Measurements from ENCODE around the gene ARID1B. TPM values are rescaled to one million over a fixed set of nuclear protein-coding genes. Genes with fewer than 3 reads are reported as not detected.

ARID1B gene
- total RNA-seq, 4 donors from 2014 or later: 87.1 to 194 (median 115) TPM

DNA sequence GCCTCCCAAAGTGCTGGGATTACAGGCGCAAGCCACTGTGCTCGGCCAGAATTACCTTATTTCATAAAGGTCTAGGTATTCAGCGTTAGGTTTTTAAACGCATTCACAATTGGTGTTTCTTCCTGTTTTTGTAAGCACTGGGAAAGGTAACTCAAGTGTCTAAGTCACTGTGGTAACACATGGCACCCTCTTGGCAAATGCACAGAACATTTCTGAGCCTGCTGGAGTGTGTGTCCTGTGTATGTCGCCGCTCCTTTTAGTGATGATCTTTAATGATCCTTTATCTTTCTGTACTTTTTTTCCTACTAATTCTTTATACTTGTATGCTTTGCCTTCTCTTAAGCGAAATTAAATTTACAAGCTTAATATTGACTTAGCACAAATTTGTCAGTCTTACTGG, 263.0 kb downstream of the ARID1B start:
- DNase-seq: no peak
- no peaks in the 10 kb centered on the region for H3K36me3 ChIP-seq
- 97 to 100% methylated on average over 6 to 7 of the region's 7 CpGs for WGBS, 2 donors (ENCODE audit: low coverage in 1 of 2)
- H3K27me3 ChIP-seq: no peaks in the 10 kb centered on the region
- no peak overlapping the region for H3K4me3 ChIP-seq
- TF ChIP-seq POLR2AphosphoS5 (IDR thresholded peaks at IDR 0.05) (no peak), POLR2A (IDR thresholded peaks at IDR 0.05) (no peak), EP300 (IDR thresholded peaks at IDR 0.05; ENCODE audit: low read depth) (no peak)
- TF ChIP-seq, protein P1, sequence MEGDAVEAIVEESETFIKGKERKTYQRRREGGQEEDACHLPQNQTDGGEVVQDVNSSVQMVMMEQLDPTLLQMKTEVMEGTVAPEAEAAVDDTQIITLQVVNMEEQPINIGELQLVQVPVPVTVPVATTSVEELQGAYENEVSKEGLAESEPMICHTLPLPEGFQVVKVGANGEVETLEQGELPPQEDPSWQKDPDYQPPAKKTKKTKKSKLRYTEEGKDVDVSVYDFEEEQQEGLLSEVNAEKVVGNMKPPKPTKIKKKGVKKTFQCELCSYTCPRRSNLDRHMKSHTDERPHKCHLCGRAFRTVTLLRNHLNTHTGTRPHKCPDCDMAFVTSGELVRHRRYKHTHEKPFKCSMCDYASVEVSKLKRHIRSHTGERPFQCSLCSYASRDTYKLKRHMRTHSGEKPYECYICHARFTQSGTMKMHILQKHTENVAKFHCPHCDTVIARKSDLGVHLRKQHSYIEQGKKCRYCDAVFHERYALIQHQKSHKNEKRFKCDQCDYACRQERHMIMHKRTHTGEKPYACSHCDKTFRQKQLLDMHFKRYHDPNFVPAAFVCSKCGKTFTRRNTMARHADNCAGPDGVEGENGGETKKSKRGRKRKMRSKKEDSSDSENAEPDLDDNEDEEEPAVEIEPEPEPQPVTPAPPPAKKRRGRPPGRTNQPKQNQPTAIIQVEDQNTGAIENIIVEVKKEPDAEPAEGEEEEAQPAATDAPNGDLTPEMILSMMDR (IDR thresholded peaks at IDR 0.05): no peak
- H3K27ac ChIP-seq: no peak overlapping the region
- H3K9me3 ChIP-seq: no peaks in the 10 kb centered on the region
- peaks cover 0 to 18% (median 0%) of the 10 kb centered on the region in 4 donors for H3K4me1 ChIP-seq
- intact Hi-C loops (cut with DNase I; ENCODE audit: low total_unique reads): loop anchor here (10.0 kb wide), 1 partner anchor 145 kb away; no protein-coding TSS in a partner anchor
- in situ Hi-C loops (cut with MboI; ENCODE audit: low pct_ligation_motif_present in 1 of 4, low pct_unique_long_range_greater_than_20kb in 1 of 4, low sequenced_read_pairs in 3 of 4): loop anchor here in 2 of 4 donors (25.0 kb wide), 2 partner anchors 147 to 478 kb away; no protein-coding TSS in a partner anchor

DNA sequence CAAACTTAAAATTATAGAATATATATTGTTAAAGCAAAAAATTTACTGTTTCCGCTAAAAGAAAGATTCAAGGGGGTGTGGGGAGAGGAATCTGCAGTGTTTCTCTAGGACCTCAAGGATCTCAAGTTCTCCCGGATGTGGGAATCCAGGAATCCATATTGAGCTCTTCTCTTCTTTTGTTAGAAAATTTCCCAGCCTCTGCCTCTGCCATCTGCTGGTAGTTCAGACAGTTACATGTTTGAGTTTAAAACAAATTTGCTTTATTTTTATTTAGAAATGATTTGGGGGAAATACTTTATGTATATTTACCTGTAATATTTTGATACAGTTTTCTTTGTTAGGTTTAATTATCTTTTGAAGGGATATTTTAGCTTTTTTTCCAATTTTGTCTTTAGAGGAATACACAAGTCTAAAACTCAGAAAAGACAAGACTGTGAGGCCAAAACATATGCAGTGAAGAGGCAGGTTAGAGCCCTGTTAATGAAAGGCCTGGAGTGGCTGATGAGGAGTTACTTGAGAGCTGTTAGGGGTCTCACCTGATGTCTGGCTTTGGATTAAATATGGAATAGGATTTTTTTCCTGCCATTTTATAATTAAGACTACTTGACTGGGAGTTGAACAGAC, 268.8 kb downstream of the ARID1B start:
- Histone ChIP-seq H3K27me3 (no peaks in the 10 kb centered on the region), H3K4me1 (peaks cover 0 to 6% (median 0%) of the 10 kb centered on the region in 4 donors), H3K9me3 (no peaks in the 10 kb centered on the region), H3K4me3 (no peak overlapping the region), H3K27ac (no peak overlapping the region), H3K36me3 (no peaks in the 10 kb centered on the region)
- in situ Hi-C loops (cut with MboI; ENCODE audit: low pct_ligation_motif_present in 1 of 4, low pct_unique_long_range_greater_than_20kb in 1 of 4, low sequenced_read_pairs in 3 of 4) (loop anchor here in 2 of 4 donors (25.0 kb wide), 2 partner anchors 141 to 484 kb away; no protein-coding TSS in a partner anchor), intact Hi-C loops (cut with DNase I; ENCODE audit: low total_unique reads) (loop anchor here (10.0 kb wide), 1 partner anchor 139 kb away; no protein-coding TSS in a partner anchor)
- WGBS, 2 donors (ENCODE audit: low coverage in 1 of 2): 13 to 45% methylated on average over 2 of the region's 2 CpGs
- no peak for TF ChIP-seq POLR2A (IDR thresholded peaks at IDR 0.05)
- TF ChIP-seq, protein P1 (IDR thresholded peaks at IDR 0.05): peak; percentile 35 to 57 (median 54)
- no peak for DNase-seq

DNA sequence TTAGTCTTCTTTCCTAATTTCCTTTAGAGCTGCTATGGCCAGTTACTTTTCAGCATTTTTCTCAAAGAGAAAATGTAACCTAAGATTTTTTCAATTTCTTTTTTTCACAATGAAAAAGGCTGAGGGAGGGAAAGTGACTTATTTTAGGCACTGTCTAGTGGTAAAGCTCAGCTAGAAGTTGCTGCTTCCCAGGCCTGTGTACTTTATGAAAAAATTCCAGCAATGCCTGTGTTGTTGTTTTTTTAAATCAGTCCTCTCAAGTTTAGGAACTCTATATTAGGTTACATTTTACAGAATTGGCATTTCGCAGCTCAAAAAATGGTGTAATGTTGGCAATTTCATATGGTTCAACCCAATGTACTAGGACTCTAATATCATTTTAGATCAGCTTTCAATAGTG, 269.6 kb downstream of the ARID1B start:
- TF ChIP-seq POLR2AphosphoS5 (IDR thresholded peaks at IDR 0.05) (no peak), EP300 (IDR thresholded peaks at IDR 0.05; ENCODE audit: low read depth) (no peak), POLR2A (IDR thresholded peaks at IDR 0.05) (no peak)
- TF ChIP-seq, protein P1 (IDR thresholded peaks at IDR 0.05): no peak
- no peak for DNase-seq
- in situ Hi-C loops (cut with MboI; ENCODE audit: low pct_ligation_motif_present in 1 of 4, low pct_unique_long_range_greater_than_20kb in 1 of 4, low sequenced_read_pairs in 3 of 4) (loop anchor here in 2 of 4 donors (25.0 kb wide), 2 partner anchors 141 to 484 kb away; no protein-coding TSS in a partner anchor), intact Hi-C loops (cut with DNase I; ENCODE audit: low total_unique reads) (loop anchor here (10.0 kb wide), 1 partner anchor 138 kb away; no protein-coding TSS in a partner anchor)
- no peaks in the 10 kb centered on the region for H3K9me3 ChIP-seq
- no peaks in the 10 kb centered on the region for H3K36me3 ChIP-seq
- no peak overlapping the region for H3K27ac ChIP-seq
- H3K4me1 ChIP-seq: peaks cover 0 to 6% (median 0%) of the 10 kb centered on the region in 4 donors
- no peaks in the 10 kb centered on the region for H3K27me3 ChIP-seq
- no peak overlapping the region for H3K4me3 ChIP-seq
- WGBS, 2 donors (ENCODE audit: low coverage in 1 of 2): 91 to 100% methylated on average over 1 of the region's 1 CpG

DNA sequence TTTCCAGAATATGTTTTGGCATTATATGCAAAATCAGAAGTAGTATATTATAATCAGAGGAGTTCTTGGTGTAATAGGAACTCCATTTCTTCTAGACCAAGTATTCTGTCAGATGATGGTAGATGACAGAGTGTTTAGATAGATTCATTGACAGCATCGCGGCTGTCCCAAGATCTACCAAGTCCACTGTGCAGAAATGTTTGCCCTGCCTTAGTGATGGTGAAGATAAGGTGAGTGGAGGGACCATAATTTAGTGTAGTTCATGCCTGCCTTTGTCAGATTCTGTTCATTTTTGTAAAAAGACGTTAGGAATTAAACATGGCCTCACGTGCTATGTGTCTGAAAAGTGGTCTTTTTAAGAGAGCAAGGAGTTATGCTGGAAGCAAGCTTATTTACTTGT, 270.1 kb downstream of the ARID1B start:
- TF ChIP-seq, protein P1 (IDR thresholded peaks at IDR 0.05): no peak
- TF ChIP-seq POLR2A (IDR thresholded peaks at IDR 0.05) (no peak), EP300 (IDR thresholded peaks at IDR 0.05; ENCODE audit: low read depth) (no peak), POLR2AphosphoS5 (IDR thresholded peaks at IDR 0.05) (no peak)
- WGBS, 2 donors (ENCODE audit: low coverage in 1 of 2): 82 to 93% methylated on average over 2 to 4 of the region's 4 CpGs
- Histone ChIP-seq H3K27me3 (no peaks in the 10 kb centered on the region), H3K4me1 (peaks cover 0 to 6% (median 0%) of the 10 kb centered on the region in 4 donors), H3K27ac (no peak overlapping the region), H3K36me3 (no peaks in the 10 kb centered on the region), H3K9me3 (no peaks in the 10 kb centered on the region), H3K4me3 (no peak overlapping the region)
- intact Hi-C loops (cut with DNase I; ENCODE audit: low total_unique reads): loop anchor here (10.0 kb wide), 1 partner anchor 137 kb away; no protein-coding TSS in a partner anchor
- DNase-seq: no peak
- in situ Hi-C loops (cut with MboI; ENCODE audit: low pct_ligation_motif_present in 1 of 4, low pct_unique_long_range_greater_than_20kb in 1 of 4, low sequenced_read_pairs in 3 of 4): loop anchor here in 2 of 4 donors (25.0 kb wide), 2 partner anchors 140 to 485 kb away; no protein-coding TSS in a partner anchor

All from transverse colon (tissue), 4 donors.